Endothelial cell (in vitro differentiated cells): Measurements from ENCODE around the gene LLCFC1. TPM values are rescaled to one million over a fixed set of nuclear protein-coding genes. Genes with fewer than 3 reads are reported as not detected.

Experiments
- DNase-seq: peaks from one replicate; pipeline ENCODE4 v3.0.0; 2021; ENCODE audit warnings: low spot score
- H3K27ac Mint-ChIP-seq: one replicate; pipeline ENCODE4 v1.8.0; 2021; ENCODE audit warnings: mixed read lengths, inconsistent platforms; ENCODE audit not compliant: unreplicated experiment
- H3K27me3 Mint-ChIP-seq: one replicate; pipeline ENCODE4 v1.8.0; 2021; ENCODE audit warnings: mild to moderate bottlenecking, moderate library complexity, mixed read lengths, inconsistent platforms; ENCODE audit not compliant: unreplicated experiment
- H3K36me3 Mint-ChIP-seq: one replicate; pipeline ENCODE4 v1.8.0; 2021; ENCODE audit warnings: mild to moderate bottlenecking, low read depth, mixed read lengths, inconsistent platforms; ENCODE audit not compliant: unreplicated experiment
- H3K4me1 Mint-ChIP-seq: one replicate; pipeline ENCODE4 v1.8.0; 2021; ENCODE audit warnings: mild to moderate bottlenecking, mixed read lengths, inconsistent platforms; ENCODE audit not compliant: unreplicated experiment
- H3K4me3 Mint-ChIP-seq: one replicate; pipeline ENCODE4 v1.8.0; 2021; ENCODE audit warnings: mild to moderate bottlenecking, mixed read lengths, inconsistent platforms; ENCODE audit not compliant: unreplicated experiment
- H3K9me3 Mint-ChIP-seq: one replicate; pipeline ENCODE4 v1.8.0; 2021; ENCODE audit warnings: mixed read lengths, inconsistent platforms; ENCODE audit not compliant: unreplicated experiment
- CTCF ChIP-seq: fragments of 200-600 bp; sonication (generic); IDR thresholded peaks from one replicate; pipeline ENCODE4 v1.5.0; 2021; ENCODE audit warnings: antibody characterized with exemption; ENCODE audit not compliant: unreplicated experiment
- total RNA-seq: library from RNA; stranded (reverse); fragmentation: NEBNext Ultra II Directional; extraction: Animal tissue kit (Norgen Biotek cat#: 25700); gene quantifications from one replicate; pipeline ENCODE4 v1.2.1, GENCODE V29; 2021; ENCODE audit not compliant: unreplicated experiment

The LLCFC1 gene
- total RNA-seq, 1 donor from 2014 or later: not detected

GRCh38 chr7:142962991-142963390, 23.7 kb downstream of the LLCFC1 start:
- H3K4me1 Mint-ChIP-seq: peaks cover 4% of the 10 kb centered on the region
- TF ChIP-seq CTCF: no peak
- H3K9me3 Mint-ChIP-seq: no peaks in the 10 kb centered on the region
- no peak for DNase-seq
- H3K4me3 Mint-ChIP-seq: no peak overlapping the region
- H3K27ac Mint-ChIP-seq: no peak overlapping the region
- H3K27me3 Mint-ChIP-seq: peaks cover 4% of the 10 kb centered on the region
- H3K36me3 Mint-ChIP-seq: no peaks in the 10 kb centered on the region

GRCh38 chr7:142963993-142964392, 24.7 kb downstream of the LLCFC1 start:
- H3K27me3 Mint-ChIP-seq: peaks cover 4% of the 10 kb centered on the region
- H3K4me3 Mint-ChIP-seq: no peak overlapping the region
- no peaks in the 10 kb centered on the region for H3K9me3 Mint-ChIP-seq
- no peak for TF ChIP-seq CTCF
- DNase-seq: no peak
- peaks cover under 1% of the 10 kb centered on the region for H3K4me1 Mint-ChIP-seq
- no peak overlapping the region for H3K27ac Mint-ChIP-seq
- H3K36me3 Mint-ChIP-seq: no peaks in the 10 kb centered on the region

- Mint-ChIP-seq H3K4me3 (no peak overlapping the region), H3K9me3 (no peaks in the 10 kb centered on the region), H3K4me1 (peaks cover 2% of the 10 kb centered on the region), H3K27me3 (peaks cover 4% of the 10 kb centered on the region), H3K36me3 (no peaks in the 10 kb centered on the region), H3K27ac (no peak overlapping the region)
- no peak for TF ChIP-seq CTCF
- no peak for DNase-seq
Measured at GRCh38 chr7:142964502-142965246, 25.4 kb downstream of the LLCFC1 start.

- no peaks in the 10 kb centered on the region for H3K36me3 Mint-ChIP-seq
- H3K27ac Mint-ChIP-seq: no peak overlapping the region
- peaks cover 2% of the 10 kb centered on the region for H3K4me1 Mint-ChIP-seq
- peaks cover 1% of the 10 kb centered on the region for H3K27me3 Mint-ChIP-seq
- H3K4me3 Mint-ChIP-seq: no peak overlapping the region
- H3K9me3 Mint-ChIP-seq: no peaks in the 10 kb centered on the region
- DNase-seq: no peak
- TF ChIP-seq CTCF: no peak
Measured at GRCh38 chr7:142968229-142968628, 28.9 kb downstream of the LLCFC1 start.

- Mint-ChIP-seq H3K4me3 (no peak overlapping the region), H3K27ac (no peak overlapping the region), H3K36me3 (no peaks in the 10 kb centered on the region), H3K4me1 (peaks cover 2% of the 10 kb centered on the region), H3K27me3 (no peaks in the 10 kb centered on the region), H3K9me3 (no peaks in the 10 kb centered on the region)
- DNase-seq: no peak
- no peak for TF ChIP-seq CTCF
Measured at GRCh38 chr7:142969183-142969582, 29.9 kb downstream of the LLCFC1 start.
